ENCODE data around the gene CMSS1. TPM values are rescaled to one million over a fixed set of nuclear protein-coding genes. Genes with fewer than 3 reads are reported as not detected.
"Not testable (repeated sequence)": the region's sequence is repeated elsewhere in the genome, so short reads cannot be mapped to it uniquely, and the experiment has no call there.

CMSS1 gene
- total RNA-seq, 1 experiment from 2014 or later = 98.6 TPM

DNA sequence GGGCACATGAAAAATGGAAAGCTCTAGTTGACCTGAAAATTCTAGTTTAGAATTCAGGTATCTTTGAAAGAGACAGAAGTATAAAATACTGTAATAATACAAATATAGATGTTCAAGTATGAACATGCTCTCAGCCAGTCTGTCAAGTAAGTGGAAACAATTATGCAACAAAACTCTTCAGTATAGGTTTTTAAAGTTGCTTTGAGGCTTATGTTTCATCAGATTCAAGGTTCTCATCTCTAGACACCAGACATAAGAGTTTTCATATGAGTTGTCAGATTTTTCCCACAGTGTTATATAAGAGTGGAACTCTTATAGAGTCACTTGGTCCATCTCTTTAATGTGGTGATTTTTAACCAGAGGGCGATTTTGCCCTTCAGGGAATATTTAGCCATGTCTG lies 22.0 kb downstream of the CMSS1 start:
- intact Hi-C loops (cut with micrococcal nuclease; ENCODE audit: unreplicated experiment) = loop anchor here (10.0 kb wide), 1 partner anchor 625 kb away; no protein-coding TSS in a partner anchor
- Histone ChIP-seq H3K9me3 (ENCODE audit: low read depth, low read length, poor library complexity, severe bottlenecking) (no peaks in the 10 kb centered on the region), H3K4me3 (ENCODE audit: low read depth, low read length, poor library complexity, severe bottlenecking) (no peak overlapping the region), H3K27ac (ENCODE audit: low read depth, low read length, poor library complexity, severe bottlenecking) (no peak overlapping the region), H3K36me3 (ENCODE audit: insufficient read depth, low read length, poor library complexity, severe bottlenecking) (no peaks in the 10 kb centered on the region), H3K4me1 (ENCODE audit: insufficient read depth, low read length, poor library complexity, severe bottlenecking) (peaks cover 6% of the 10 kb centered on the region), H3K27me3 (replicated peaks; ENCODE audit: insufficient read depth, low read depth, low read length, poor library complexity) (no peaks in the 10 kb centered on the region)
- no peak for DNase-seq (ENCODE audit: low spot score)
- no TSS peak for BruUV-seq (replicated peaks)
- TF ChIP-seq EZH2 (IDR thresholded peaks at IDR 0.05; ENCODE audit: borderline replicate concordance, low read depth, low read length, poor library complexity, severe bottlenecking) (no peak), CTCF (conservative IDR thresholded peaks at IDR 0.05; ENCODE audit: low read depth, low read length) (no peak)
- CTCF ChIA-PET = no interaction called here
- POLR2A ChIA-PET (ENCODE audit: low non-redundant PET) = no interaction called here

- CTCF ChIA-PET; BruUV-seq (replicated peaks); H3K27me3 ChIP-seq (replicated peaks; ENCODE audit: insufficient read depth, low read depth, low read length, poor library complexity); POLR2A ChIA-PET (ENCODE audit: low non-redundant PET); H3K36me3 ChIP-seq (ENCODE audit: insufficient read depth, low read length, poor library complexity, severe bottlenecking); H3K27ac ChIP-seq (ENCODE audit: low read depth, low read length, poor library complexity, severe bottlenecking); H3K9me3 ChIP-seq (ENCODE audit: low read depth, low read length, poor library complexity, severe bottlenecking); H3K4me3 ChIP-seq (ENCODE audit: low read depth, low read length, poor library complexity, severe bottlenecking); DNase-seq (ENCODE audit: low spot score); intact Hi-C loops (cut with micrococcal nuclease; ENCODE audit: unreplicated experiment): not testable (repeated sequence)
- H3K4me1 ChIP-seq (ENCODE audit: insufficient read depth, low read length, poor library complexity, severe bottlenecking) = peaks cover 27% of the 10 kb centered on the region
These were observed 24.3 kb downstream of the CMSS1 start for GRCh38 chr3:99841949-99842348.

DNA sequence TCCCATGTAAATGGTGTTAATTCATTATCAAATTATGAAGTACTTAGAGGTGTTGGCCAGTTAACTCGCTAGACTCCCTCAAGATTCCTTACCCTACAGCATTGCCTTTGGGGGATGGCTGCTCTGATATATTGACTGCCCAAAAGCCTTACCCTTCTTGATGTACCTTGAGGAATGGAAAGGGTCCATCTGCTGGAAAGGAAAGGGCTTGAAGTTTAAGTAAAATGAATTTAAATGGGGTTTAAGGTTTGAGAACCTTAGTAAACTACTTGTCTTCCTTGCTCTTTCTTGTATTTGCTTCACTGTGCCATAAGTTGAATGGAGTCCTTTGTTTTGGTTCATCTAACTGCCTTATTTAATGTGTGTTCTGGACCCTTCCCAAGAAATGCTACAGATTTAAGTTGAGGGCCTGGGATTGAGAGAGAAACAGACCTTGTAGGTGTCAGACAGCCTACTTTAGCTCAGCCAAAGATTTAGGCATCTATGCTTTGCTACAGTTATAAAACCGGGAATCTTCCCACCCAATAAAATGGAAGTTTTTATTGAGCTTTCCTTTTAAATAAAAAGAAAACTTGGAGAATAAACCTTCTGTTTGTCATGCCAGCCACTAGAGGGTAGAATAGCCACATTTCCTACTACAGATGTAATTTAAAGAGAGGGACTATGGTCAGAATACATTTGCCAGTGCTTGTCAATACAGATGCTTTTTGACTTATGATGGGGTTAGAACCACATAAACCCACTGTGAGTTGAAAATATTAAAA lies 25.3 kb downstream of the CMSS1 start:
- peak; percentile 65 for DNase-seq (ENCODE audit: low spot score)
- H3K27ac ChIP-seq (ENCODE audit: low read depth, low read length, poor library complexity, severe bottlenecking) = no peak overlapping the region
- H3K27me3 ChIP-seq (replicated peaks; ENCODE audit: insufficient read depth, low read depth, low read length, poor library complexity) = no peaks in the 10 kb centered on the region
- CTCF ChIA-PET = interaction anchor here (0.6 to 2.2 kb wide), 8 partner anchors 11 to 414 kb away, joined by 3 to 32 read pairs (median 4); no protein-coding TSS in a partner anchor
- peaks cover 32% of the 10 kb centered on the region for H3K4me1 ChIP-seq (ENCODE audit: insufficient read depth, low read length, poor library complexity, severe bottlenecking)
- BruUV-seq (replicated peaks) = no TSS peak
- POLR2A ChIA-PET (ENCODE audit: low non-redundant PET) = interaction anchor here (0.6 kb wide), 1 partner anchor 1246 kb away, joined by 3 read pairs; no protein-coding TSS in a partner anchor
- intact Hi-C loops (cut with micrococcal nuclease; ENCODE audit: unreplicated experiment) = no loop called here
- no peaks in the 10 kb centered on the region for H3K9me3 ChIP-seq (ENCODE audit: low read depth, low read length, poor library complexity, severe bottlenecking)
- TF ChIP-seq EZH2 (IDR thresholded peaks at IDR 0.05; ENCODE audit: borderline replicate concordance, low read depth, low read length, poor library complexity, severe bottlenecking) (no peak), CTCF (conservative IDR thresholded peaks at IDR 0.05; ENCODE audit: low read depth, low read length) (peak; percentile 79)
- no peak overlapping the region for H3K4me3 ChIP-seq (ENCODE audit: low read depth, low read length, poor library complexity, severe bottlenecking)
- no peaks in the 10 kb centered on the region for H3K36me3 ChIP-seq (ENCODE audit: insufficient read depth, low read length, poor library complexity, severe bottlenecking)

Measured in A673 (cell line).